ENCODE measurements around the gene HAL. TPM values are rescaled to one million over a fixed set of nuclear protein-coding genes. Genes with fewer than 3 reads are reported as not detected.

HAL gene
- total RNA-seq, 1 experiment from 2014 or later: 1.8 TPM

DNA sequence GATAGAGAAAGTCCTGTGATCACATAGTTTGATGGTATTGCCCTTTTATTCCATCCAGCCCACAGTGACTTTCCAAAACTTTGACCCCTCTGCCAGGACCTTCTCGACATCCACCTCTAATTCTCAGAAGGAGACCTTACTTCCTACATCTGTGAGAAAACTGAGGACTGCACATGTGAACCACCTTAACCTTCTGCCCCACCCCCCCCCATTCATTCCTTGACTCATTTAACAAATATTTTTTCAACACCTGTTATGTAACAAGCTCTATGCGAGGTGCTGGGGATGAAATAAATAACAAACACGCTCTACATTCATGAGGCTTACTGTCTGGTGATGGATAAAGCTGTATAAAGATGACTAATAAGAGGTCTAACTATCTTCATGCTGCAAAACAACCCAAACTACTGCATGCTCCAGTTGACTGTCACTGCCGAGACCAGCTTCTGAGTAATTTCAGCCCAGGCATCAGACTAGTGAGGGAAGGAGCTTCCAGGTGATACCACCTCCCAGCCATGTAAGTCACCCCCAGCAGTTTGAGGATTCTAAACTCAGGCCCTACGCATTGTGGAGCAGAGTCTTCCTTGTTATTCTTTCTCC, 1.9 kb upstream of the HAL start:
- ChIA-PET POLR2A (no interaction called here), RAD21 (ENCODE audit: low non-redundant PET in 1 of 2, low total read pairs in 2 of 2, uncharacterized antibody in 2 of 2, unreplicated experiment in 2 of 2) (interaction anchor here (0.7 to 1.0 kb wide), 4 partner anchors 79 to 1852 kb away, joined by 3 to 7 read pairs (median 4); no protein-coding TSS in a partner anchor), CTCF (interaction anchor here (0.7 to 2.4 kb wide), 17 partner anchors 9 to 519 kb away, joined by 3 to 20 read pairs (median 4); no protein-coding TSS in a partner anchor)
- H4K20me1 ChIP-seq (ENCODE audit: insufficient read depth): no peaks in the 10 kb centered on the region
- no peak for TF ChIP-seq SIN3A (IDR thresholded peaks at IDR 0.05; ENCODE audit: low read depth)
- H3K9ac ChIP-seq (ENCODE audit: low read length): no peak overlapping the region
- H3K9me2 ChIP-seq (ENCODE audit: insufficient read depth): no peaks in the 10 kb centered on the region
- DNase-seq (ENCODE audit: low read depth, low spot score) (no peak), ATAC-seq (peak; percentile 20; the same call in 1 of the 2 replicates)
- no peak overlapping the region for H3K4me3 ChIP-seq (replicated peaks in 1 of 2; ENCODE audit: low read depth in 1 of 2, low read length in 2 of 2)
- no peak overlapping the region for H2AFZ ChIP-seq (ENCODE audit: low read depth, low read length, poor library complexity, severe bottlenecking)
- no peak overlapping the region for H3K27ac ChIP-seq (ENCODE audit: low read depth, low read length)
- H3K27me3 ChIP-seq (ENCODE audit: insufficient read depth, low read length): no peaks in the 10 kb centered on the region
- H3K4me1 ChIP-seq (ENCODE audit: control insufficient read depth in 1 of 2, insufficient read depth in 2 of 2, low read length in 2 of 2): no peaks in the 10 kb centered on the region
- intact Hi-C loops (cut with micrococcal nuclease): loop anchor here (2.0 kb wide), 1 partner anchor 79 kb away; no protein-coding TSS in a partner anchor
- peaks cover 0 to 9% of the 10 kb centered on the region in 2 experiments; a peak in 3 of 4 replicates for H3K36me3 ChIP-seq (ENCODE audit: control insufficient read depth in 1 of 2, insufficient read depth in 2 of 2, low read length in 2 of 2)
- BruUV-seq (replicated peaks): no TSS peak
- no peak overlapping the region for H3K4me2 ChIP-seq (ENCODE audit: low read length)
- no peaks in the 10 kb centered on the region for H3K79me2 ChIP-seq (ENCODE audit: insufficient read depth, low read length)
- no peaks in the 10 kb centered on the region for H3K9me3 ChIP-seq (ENCODE audit: control insufficient read depth in 1 of 2, insufficient read depth in 1 of 2, low read depth in 1 of 2, low read length in 2 of 2)

DNA sequence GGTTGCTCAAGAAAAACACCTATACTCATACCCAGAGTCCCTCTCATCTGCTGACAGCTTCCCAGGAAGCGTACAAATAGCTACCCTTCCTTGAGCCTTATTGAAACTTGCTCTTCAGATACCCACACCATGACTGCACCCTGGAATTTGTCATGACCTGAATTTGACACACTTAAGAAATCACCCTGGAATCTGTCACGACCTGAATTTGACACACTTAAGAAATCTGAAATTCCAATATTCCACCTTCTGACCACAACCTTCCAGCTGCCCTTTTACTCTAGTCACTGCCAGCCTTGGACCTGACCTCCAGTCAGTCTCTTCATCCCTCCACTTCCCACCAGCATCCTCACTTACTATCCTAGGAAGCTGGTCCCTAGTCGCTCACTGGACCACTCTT, 1.1 kb upstream of the HAL start:
- Histone ChIP-seq H3K4me1 (ENCODE audit: control insufficient read depth in 1 of 2, insufficient read depth in 2 of 2, low read length in 2 of 2) (no peaks in the 10 kb centered on the region), H3K27me3 (ENCODE audit: insufficient read depth, low read length) (no peaks in the 10 kb centered on the region), H3K9me2 (ENCODE audit: insufficient read depth) (no peaks in the 10 kb centered on the region), H3K9me3 (ENCODE audit: control insufficient read depth in 1 of 2, insufficient read depth in 1 of 2, low read depth in 1 of 2, low read length in 2 of 2) (no peaks in the 10 kb centered on the region), H3K27ac (ENCODE audit: low read depth, low read length) (no peak overlapping the region), H4K20me1 (ENCODE audit: insufficient read depth) (no peaks in the 10 kb centered on the region), H3K79me2 (ENCODE audit: insufficient read depth, low read length) (no peaks in the 10 kb centered on the region), H3K36me3 (ENCODE audit: control insufficient read depth in 1 of 2, insufficient read depth in 2 of 2, low read length in 2 of 2) (peaks cover 0 to 3% of the 10 kb centered on the region in 2 experiments; a peak in 2 of 4 replicates), H3K4me2 (ENCODE audit: low read length) (no peak overlapping the region), H3K9ac (ENCODE audit: low read length) (no peak overlapping the region), H3K4me3 (replicated peaks in 1 of 2; ENCODE audit: low read depth in 1 of 2, low read length in 2 of 2) (no peak overlapping the region), H2AFZ (ENCODE audit: low read depth, low read length, poor library complexity, severe bottlenecking) (no peak overlapping the region)
- ChIA-PET CTCF (interaction anchor here (2.4 kb wide), 1 partner anchor 8 kb away, joined by 6 read pairs; no protein-coding TSS in a partner anchor), POLR2A (no interaction called here), RAD21 (ENCODE audit: low non-redundant PET in 1 of 2, low total read pairs in 2 of 2, uncharacterized antibody in 2 of 2, unreplicated experiment in 2 of 2) (no interaction called here)
- DNase-seq (ENCODE audit: low read depth, low spot score): no peak
- no peak for ATAC-seq
- BruUV-seq (replicated peaks): no TSS peak
- intact Hi-C loops (cut with micrococcal nuclease): no loop called here
- TF ChIP-seq, protein P1, sequence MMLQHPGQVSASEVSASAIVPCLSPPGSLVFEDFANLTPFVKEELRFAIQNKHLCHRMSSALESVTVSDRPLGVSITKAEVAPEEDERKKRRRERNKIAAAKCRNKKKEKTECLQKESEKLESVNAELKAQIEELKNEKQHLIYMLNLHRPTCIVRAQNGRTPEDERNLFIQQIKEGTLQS (IDR thresholded peaks at IDR 0.05): no peak
- TF ChIP-seq, protein P2, sequence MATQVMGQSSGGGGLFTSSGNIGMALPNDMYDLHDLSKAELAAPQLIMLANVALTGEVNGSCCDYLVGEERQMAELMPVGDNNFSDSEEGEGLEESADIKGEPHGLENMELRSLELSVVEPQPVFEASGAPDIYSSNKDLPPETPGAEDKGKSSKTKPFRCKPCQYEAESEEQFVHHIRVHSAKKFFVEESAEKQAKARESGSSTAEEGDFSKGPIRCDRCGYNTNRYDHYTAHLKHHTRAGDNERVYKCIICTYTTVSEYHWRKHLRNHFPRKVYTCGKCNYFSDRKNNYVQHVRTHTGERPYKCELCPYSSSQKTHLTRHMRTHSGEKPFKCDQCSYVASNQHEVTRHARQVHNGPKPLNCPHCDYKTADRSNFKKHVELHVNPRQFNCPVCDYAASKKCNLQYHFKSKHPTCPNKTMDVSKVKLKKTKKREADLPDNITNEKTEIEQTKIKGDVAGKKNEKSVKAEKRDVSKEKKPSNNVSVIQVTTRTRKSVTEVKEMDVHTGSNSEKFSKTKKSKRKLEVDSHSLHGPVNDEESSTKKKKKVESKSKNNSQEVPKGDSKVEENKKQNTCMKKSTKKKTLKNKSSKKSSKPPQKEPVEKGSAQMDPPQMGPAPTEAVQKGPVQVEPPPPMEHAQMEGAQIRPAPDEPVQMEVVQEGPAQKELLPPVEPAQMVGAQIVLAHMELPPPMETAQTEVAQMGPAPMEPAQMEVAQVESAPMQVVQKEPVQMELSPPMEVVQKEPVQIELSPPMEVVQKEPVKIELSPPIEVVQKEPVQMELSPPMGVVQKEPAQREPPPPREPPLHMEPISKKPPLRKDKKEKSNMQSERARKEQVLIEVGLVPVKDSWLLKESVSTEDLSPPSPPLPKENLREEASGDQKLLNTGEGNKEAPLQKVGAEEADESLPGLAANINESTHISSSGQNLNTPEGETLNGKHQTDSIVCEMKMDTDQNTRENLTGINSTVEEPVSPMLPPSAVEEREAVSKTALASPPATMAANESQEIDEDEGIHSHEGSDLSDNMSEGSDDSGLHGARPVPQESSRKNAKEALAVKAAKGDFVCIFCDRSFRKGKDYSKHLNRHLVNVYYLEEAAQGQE (IDR thresholded peaks at IDR 0.05; ENCODE audit: low read depth): no peak
- TF ChIP-seq TCF7L2 (IDR thresholded peaks at IDR 0.05; ENCODE audit: borderline replicate concordance, extremely low read depth, insufficient read depth, insufficient read length) (no peak), RAD21 (IDR thresholded peaks at IDR 0.05; ENCODE audit: low read depth) (no peak), FOSL1 (IDR thresholded peaks at IDR 0.05; ENCODE audit: low read depth) (no peak), CEBPB (IDR thresholded peaks at IDR 0.05; ENCODE audit: low read depth) (no peak)
- TF ChIP-seq, protein P3, sequence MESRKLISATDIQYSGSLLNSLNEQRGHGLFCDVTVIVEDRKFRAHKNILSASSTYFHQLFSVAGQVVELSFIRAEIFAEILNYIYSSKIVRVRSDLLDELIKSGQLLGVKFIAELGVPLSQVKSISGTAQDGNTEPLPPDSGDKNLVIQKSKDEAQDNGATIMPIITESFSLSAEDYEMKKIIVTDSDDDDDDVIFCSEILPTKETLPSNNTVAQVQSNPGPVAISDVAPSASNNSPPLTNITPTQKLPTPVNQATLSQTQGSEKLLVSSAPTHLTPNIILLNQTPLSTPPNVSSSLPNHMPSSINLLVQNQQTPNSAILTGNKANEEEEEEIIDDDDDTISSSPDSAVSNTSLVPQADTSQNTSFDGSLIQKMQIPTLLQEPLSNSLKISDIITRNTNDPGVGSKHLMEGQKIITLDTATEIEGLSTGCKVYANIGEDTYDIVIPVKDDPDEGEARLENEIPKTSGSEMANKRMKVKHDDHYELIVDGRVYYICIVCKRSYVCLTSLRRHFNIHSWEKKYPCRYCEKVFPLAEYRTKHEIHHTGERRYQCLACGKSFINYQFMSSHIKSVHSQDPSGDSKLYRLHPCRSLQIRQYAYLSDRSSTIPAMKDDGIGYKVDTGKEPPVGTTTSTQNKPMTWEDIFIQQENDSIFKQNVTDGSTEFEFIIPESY (IDR thresholded peaks at IDR 0.05; ENCODE audit: extremely low read depth, insufficient replicate concordance, low read length): no peak
- TF ChIP-seq, protein P4, sequence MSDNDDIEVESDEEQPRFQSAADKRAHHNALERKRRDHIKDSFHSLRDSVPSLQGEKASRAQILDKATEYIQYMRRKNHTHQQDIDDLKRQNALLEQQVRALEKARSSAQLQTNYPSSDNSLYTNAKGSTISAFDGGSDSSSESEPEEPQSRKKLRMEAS (IDR thresholded peaks at IDR 0.05): no peak
- TF ChIP-seq, protein P5, sequence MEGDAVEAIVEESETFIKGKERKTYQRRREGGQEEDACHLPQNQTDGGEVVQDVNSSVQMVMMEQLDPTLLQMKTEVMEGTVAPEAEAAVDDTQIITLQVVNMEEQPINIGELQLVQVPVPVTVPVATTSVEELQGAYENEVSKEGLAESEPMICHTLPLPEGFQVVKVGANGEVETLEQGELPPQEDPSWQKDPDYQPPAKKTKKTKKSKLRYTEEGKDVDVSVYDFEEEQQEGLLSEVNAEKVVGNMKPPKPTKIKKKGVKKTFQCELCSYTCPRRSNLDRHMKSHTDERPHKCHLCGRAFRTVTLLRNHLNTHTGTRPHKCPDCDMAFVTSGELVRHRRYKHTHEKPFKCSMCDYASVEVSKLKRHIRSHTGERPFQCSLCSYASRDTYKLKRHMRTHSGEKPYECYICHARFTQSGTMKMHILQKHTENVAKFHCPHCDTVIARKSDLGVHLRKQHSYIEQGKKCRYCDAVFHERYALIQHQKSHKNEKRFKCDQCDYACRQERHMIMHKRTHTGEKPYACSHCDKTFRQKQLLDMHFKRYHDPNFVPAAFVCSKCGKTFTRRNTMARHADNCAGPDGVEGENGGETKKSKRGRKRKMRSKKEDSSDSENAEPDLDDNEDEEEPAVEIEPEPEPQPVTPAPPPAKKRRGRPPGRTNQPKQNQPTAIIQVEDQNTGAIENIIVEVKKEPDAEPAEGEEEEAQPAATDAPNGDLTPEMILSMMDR (IDR thresholded peaks at IDR 0.05 in 2 of 3, conservative IDR thresholded peaks at IDR 0.05 in 1 of 3; ENCODE audit: borderline replicate concordance in 1 of 3, insufficient read depth in 1 of 3, low read depth in 2 of 3, low read length in 2 of 3): no peak
